Stimulated activated CD8-positive, alpha-beta memory T cell treated with anti-CD3 and anti-CD28 coated beads, Interleukin-15, amount 100 ng/mL, for 1 hour (primary cell): Measurements from ENCODE around the gene AAMDC.
"Not testable (repeated sequence)": the region's sequence is repeated elsewhere in the genome, so short reads cannot be mapped to it uniquely, and the experiment has no call there.

Experiments
- DNase-seq: peaks from one replicate; pipeline ENCODE4 v3.0.0-alpha.2; 2020; ENCODE audit warnings: low read depth

Gene AAMDC

GRCh38 chr11:77886401-77886800 lies 65.5 kb downstream of the AAMDC start:
- no peak for DNase-seq

- not testable (repeated sequence) for DNase-seq
Measured at GRCh38 chr11:77889045-77889444, 68.1 kb downstream of the AAMDC start.

GRCh38 chr11:77890100-77890614 lies 69.2 kb downstream of the AAMDC start:
- DNase-seq: not testable (repeated sequence)

DNA sequence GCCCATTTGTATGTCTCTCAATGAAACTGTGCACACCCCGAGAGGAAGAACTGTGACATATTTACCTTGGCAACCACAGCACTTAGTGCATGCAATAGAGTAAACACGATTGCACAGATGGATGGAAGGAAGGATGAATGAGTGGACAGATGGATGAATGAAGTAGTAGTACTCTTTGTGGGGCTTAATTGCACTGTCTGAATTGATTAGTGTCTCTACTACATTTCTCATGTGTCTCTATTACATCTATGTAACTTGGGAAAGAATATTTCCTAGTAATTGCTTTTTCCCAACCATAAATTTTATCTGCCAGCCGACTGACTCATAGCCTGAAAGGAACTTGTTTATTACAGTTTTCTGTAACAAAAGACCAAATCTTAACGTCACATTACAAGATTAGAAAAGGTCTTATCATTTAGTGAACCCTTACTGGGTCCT lies 69.7 kb downstream of the AAMDC start:
- DNase-seq: not testable (repeated sequence)

DNA sequence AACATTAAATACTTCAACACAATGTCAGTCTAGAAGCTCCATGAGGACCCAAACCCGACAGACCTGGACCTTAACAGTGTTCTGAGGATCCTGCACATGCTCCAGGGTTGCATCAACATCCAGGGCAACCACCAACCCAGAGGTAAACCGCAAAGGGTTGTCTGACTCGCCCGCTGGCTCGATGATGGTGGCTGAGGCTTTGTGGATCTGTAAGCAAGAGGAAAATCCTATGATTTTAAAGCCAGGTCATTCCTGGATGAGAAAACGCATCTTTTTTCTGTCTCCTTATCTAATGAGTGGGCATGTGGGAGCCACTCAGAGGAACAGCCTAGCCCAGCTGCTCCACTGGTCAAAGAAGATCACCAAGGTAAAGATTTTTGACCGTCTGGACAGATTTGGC lies 70.3 kb downstream of the AAMDC start:
- not testable (repeated sequence) for DNase-seq

DNA sequence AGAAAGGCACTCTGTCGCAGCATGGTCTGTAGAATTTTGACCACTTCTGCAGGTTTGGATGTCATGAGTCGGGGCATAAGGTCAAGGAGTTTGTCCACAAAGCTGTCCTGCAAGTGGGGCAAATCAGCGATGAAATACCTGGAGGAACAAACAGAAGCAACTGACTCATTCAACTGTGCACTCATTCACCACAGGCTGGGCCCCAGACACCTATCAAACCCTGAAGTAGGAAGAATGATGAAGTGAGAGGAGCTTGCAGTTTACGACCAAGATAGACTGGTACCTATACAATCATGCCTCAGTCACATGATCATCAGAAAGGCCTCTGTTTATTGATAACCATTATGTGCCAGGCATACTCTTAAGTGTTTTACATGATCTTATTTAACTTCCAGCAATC lies 70.8 kb downstream of the AAMDC start:
- DNase-seq: not testable (repeated sequence)

DNA sequence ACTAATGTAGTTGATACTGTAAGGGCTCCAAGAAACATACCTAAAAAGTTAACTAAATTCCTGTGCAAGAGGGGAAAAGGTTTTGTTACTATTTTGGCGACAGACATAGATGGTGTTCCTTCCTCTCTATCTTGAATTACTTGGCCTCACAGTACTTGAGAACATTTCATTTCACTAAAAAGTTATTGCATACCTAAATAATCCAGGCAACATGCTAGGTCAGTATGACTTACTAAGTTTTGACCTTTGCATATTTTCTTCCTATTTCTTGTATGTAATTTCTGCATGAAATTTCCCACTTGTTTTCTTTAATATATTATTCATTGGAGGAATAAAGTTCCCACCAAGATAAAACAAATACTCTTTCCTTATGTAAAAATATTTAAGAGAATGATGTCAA lies 74.0 kb downstream of the AAMDC start:
- DNase-seq: not testable (repeated sequence)

DNA sequence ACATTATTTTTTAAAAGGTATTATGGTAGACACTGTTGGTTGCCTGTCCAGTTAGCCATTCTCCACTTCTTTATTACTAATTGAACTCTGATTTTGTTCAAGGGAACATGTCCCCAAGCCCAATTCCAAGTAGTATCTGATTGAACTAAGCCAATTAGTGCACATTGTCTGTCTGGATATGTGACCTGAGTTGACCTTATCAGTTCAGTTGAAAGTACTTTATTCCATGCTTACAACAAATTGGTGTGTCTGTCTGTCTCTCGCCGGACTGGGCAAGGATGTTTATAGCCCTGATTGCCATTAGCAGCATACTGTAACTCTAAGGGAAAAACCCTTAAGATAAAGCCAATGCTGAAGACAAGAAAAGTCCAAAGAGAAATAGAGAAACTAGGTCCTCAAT lies 87.9 kb downstream of the AAMDC start:
- DNase-seq: no peak

DNA sequence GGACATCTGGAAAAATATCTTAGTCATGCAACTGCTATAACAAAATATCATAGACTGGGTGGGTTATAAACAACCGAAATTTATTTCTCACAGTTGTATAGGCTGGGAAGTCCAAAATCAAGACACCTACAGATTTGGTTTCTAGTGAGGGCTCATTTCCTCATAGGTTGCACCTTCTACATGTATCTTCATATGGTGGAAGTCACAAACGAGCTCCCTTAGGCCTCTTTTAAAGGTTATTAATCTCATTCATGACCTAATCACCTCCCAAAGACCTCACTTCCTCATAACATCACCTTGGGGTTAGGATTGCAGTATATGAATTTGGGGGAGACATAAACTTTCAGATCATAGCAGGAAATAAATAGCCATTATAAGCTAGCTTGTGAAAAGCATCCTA lies 88.3 kb downstream of the AAMDC start:
- DNase-seq: no peak

DNA sequence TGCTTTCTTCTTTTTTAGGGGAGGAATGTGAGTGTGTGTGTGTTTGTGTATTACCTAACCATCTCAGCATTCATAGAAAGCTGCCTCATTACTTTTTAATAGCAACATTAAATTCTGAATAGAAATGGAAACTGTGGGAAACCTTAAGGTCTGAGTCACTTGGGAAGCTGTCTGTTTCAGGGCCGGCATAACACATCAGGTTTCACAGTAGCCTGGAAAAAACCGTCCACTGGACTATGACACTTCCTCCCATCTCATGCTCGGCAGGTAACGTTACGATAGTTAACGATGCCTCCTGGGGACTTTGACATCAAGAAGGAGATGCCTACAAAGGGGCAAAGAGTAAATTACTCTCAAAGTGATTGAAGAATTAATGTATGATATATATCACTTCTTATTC lies 89.9 kb downstream of the AAMDC start:
- not testable (repeated sequence) for DNase-seq

DNA sequence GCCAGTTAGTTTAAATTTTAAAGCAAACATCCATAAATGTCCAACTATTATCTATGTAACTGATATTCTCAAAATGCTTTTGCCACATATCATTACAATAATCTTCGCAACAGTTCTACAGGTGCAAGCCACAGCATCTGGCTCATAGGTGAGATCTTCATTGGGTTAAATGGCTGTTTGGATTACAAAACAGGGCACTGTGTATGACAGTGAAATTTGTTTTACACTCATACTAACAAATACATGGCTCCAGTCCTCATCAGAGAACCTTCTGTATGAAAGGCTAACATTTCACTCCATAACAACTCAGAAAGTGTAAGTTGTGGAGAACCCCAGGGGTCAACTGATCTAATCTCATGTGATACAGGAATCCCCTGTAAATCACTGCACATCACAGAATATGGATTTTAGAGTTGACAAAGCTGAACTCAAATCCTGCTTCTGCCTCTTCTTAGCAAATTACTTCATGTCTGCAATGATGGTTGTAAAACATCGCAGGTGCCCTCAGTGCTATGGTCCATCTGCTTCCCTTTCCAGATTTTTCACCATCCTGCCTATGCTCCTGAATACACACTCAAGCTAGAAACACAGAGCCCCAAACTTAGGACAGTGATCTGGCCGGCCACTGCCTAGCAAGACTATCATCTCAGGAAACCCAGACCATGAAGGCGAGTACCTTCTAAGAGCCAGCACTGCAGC lies 92.8 kb downstream of the AAMDC start:
- not testable (repeated sequence) for DNase-seq

DNA sequence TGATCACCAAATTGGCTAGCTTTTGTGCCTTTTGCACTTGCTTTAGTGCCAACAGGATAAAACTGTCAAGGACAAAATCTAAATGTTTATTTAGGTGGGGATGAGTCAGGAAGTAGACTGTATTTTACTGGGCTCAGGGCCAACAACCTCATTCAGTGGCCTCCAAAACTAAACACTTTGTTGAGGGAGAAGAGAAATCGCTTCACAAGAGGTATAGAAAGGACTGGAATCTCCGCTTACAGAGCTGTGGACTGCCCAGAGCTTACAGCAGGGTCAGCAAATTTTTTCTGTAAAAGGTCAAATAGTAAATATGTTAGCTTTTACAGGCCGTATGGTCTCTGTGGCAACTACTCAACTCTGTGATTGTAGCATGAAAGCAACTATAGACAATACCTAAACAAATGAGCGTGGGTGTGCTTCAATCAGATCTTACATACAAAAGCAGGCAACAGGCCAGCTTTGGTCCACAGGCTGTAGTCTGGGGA lies 93.4 kb downstream of the AAMDC start:
- not testable (repeated sequence) for DNase-seq

DNA sequence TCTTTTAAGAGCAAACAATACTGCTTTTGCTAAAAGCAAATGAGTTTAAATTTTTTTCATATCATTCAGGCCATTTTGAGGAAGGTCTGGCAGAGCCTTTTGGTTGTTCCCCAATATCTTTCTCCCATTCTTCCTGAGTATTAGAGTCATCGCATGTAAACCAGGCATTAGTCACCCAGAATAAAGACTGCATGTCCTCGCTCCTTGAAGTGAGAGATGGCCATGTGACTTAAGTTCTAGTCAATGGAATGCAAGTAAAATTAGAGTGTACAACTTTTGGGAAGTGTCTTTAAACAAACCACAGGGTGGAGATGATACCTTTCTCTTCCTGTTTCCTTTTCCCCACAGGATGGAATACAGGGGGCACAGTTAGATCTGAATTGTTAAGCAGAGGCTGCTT lies 96.8 kb downstream of the AAMDC start:
- not testable (repeated sequence) for DNase-seq
